ENCODE results near the gene LRP1-AS.

Gene LRP1-AS

DNA sequence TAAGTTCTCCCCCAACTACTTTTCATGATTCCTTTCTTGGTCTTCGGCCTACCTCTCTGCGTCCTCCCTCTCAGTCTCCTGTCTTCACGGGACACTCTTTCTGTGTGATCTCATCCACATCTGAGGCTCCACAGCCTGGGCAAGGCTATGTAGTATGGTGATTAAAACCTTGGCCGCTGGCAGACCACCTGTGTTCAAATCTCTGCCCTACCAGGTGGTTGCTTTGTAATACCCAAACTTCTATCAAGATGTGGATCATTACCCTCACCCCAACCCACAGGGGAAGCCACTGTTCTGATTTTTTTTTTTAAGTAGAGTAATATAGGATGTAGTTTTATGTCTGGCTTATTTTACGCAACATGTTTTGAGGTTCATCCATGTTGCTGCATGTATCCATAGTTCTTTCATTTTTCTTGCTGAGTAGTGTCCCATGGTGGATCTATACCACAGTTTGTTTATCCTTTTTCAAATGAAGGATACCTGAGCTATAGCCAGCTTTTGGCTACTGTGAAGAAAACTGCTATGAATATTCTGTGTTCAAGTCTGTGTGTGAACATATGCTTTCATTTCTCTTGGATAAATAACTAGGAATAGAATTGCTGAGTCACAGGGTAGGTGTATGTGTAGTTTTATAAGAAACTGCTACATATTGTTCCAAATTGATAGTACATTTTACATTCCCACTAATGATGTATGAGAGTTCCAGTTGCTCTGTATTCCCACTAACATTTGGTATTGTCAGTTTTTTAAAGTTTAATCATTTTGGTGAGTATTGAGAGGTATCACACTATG, 27.9 kb downstream of the LRP1-AS start:
- no peak for DNase-seq (ENCODE audit: low read depth)

DNA sequence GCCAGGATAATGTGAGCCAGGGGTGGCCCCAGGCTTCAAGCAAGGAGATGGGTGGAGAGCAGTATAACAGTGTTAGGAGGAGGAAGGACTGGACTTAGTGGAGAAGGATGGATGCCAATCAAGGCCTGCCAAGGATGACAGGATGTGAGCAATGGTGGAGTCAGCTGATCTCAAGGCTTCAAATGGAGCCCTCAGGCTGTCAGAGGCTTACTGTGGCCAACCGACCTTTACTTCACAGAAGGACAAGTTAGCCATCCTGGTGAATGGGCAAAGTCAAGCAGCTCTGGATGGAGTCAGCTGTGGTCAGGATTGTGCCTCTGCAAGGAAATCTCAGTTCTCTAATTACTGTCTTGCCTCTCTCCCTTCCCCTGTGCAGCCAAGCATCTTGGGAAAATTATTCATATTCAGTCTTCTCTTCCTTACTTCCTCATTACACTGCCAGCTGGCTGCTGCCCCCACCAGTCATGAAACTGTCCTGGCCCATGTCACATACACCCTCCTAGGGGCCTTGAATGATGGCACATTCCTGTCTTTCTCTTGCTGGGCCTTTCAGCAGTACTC, 28.6 kb downstream of the LRP1-AS start:
- peak; percentile 51 for DNase-seq (ENCODE audit: low read depth)

DNA sequence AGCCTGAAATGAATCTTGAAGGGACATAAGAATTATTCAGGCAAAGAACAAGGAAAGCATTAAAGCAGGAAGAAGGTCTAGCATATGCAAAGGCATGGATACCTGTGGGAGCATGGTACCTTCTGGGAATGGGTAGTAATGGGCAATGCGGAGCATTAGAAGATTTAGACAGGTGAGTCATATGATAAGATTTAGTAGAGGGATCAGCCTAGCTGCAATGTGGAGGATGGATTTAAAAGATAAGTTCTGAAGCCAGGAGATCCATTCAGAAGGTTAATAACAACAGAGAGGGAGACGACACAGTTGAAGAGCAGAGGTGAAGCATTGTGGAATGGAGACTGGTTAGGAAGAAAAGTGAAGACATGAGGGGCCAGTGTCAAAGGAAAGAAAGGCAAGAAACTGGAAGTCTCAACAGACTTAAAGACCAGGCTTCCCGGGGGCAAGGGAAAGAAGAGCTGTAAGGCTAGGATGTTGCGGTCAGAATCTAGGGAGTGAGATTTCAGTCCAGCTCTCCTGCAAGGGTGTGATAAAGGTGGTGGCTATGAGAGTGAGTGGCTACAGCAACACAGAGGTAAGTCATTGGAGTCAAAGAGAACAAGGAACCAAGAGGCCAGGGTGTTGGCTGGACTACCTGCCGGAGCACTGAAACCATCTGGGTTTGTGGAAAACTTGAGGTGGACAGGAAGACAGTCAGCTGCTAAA, 30.7 kb downstream of the LRP1-AS start:
- no peak for DNase-seq (ENCODE audit: low read depth)

DNA sequence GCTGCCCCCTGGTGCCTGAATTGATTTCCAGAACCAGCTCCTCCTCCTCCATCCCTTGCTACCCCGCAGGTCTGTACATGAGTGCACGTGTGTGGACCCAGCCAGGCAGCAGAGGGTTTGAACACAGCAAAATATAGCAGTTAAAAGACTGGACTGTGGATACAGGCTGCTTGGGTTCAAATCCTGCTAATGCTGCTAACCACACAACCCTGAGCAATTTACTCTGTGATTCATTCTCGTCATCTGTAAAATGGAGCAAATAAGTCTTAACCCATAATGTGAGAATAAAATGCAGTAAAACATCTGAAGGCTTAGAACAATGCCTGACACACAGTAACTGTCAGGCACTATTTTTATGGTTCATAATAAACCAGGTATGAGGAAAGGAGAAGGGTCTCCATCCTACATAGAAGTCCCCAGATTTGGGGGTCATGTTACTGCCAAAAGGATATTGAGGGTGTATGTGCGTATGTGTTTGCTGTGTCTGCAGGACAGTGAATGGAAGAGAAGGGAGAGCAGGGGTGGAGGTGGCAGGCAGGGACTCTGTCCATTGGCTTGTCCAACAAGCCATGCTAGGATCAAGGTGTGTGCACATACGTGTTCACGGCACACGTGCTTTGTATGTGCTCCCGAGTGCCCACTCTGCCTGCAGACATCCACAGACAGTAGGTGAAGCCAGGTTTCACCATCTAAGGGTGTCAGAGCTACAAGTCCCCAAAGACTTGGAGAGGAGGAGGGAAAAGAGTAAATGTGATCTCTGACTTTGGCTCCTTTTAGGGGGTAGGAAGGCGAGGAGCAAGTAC, 34.7 kb downstream of the LRP1-AS start:
- DNase-seq (ENCODE audit: low read depth) = no peak

DNA sequence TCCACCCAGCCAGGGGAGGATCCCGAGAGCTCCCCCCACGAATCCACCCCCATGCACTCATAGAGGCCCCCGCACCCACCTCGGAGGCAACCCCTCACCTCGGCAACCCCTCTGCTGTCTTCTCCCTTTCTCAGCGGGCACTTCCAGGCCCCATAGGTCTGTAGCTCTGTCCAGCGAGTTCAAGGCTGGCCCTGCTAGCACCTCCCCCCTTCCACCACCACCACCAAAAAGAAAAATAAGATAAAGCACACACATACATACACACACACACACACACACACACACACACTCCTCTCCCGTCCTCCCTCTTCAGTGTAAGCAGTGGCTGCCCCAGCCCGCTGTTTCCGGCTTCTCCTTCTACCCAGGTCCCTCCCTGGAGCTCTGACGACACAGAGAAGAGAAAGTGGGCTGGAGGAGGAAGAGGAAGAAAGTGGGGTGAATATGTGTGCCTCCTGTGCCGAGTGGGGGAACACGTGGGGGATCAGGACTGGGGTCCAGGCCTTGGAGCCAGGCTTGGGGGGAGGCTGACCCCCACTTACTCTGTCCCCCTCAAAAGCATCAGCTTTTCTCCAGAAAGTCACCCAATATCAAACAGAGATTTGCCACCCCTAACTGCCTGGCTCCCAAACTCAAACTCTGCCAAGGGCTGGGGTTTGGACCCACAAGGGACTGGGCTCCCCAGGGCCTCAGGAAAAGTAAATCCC, 36.2 kb downstream of the LRP1-AS start, which contains the start of gene STAT6:
Gene STAT6, minus strand, starts transcription at position 332 of the 704 bp plus-strand sequence. CDS start 3,084 bp downstream, outside the sequence.
- DNase-seq (ENCODE audit: low read depth) = peak; percentile 92

DNA sequence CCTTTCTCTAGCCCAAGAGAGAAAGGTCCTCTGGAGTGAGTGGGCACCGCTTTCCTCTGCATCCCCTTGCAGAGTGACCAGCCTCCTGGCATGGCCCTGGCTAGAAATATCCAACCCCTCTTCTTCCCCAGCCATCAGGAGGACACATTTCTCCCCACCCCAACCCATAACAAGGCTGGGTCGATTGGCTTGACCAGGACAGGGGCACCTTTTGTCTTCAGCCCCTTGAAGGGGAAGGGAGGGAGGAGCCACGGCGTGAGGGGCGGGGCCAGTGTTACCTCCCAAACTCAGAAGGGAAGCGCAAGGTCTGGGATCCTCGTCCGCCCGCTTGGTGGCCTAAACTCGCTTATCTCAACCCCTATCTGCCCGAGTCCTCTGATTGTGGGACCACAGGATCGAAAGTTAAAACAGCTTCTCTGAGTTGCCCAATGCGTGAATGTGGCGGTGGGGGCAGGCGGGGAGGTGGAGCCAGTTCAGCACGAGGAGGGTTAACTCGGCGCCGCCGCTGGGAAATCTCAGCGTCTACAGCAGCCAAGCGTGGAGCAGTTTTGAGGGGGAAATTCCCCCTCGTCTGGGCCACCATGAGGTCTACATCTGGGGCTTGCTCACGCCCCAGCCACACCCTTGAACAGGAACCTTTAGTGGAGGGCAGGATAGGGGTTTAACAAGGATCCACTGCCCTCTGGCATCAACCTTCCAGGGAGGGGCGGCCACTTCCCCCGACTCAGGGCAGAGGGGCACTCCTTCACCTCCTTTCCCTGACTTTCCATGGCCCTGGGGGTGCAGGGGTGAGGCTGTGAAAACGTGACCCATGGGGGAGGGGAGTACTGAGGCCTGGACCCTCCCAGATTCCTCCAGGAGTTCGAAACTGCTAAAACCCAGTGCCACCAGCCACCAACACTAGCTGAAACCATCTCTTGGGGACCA, 37.1 kb downstream of the LRP1-AS start:
- peak; percentile 62 for DNase-seq (ENCODE audit: low read depth)

DNA sequence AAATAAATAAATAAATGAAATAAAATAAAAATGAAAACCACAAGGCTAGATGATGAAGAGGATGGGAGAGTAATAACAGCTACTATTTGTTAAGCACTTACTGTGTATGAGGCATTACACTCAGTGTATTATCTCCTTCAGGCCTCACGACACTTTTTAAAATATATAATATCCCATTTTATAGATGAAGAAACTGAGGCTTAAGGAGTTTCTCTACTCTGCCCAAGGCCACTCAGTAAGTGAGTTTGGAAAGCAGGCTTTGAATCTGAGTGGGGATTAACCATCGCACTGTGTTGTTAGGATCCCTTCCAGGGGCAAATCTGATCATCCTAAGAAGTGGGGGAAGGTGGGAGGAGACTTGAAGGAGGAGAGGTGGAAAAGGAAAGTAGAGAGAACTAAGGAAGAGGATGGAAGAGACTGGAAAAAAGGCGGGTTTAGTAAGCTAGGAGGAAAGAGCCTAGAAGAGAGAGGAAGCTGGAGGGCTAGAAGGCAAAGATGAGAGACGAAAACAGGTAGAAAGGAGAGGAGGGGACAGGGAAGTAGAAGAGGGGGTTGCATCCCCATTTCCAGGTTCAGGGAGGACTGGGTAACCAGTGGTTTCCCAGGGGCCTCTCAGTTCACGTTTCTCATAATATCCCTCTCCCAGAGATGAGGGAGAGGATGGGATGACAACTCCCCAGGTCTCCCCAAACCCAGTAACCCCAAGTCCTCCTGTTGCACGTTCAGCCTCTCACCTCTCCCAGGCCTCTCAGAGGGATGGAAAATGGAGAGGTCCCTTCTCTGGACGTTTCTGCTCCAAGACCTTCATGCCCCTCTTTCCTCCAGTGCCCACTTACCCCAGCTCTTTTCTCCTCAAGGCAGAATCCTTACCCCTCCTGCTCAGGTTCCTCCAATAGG, 38.0 kb downstream of the LRP1-AS start:
- no peak for DNase-seq (ENCODE audit: low read depth)

DNA sequence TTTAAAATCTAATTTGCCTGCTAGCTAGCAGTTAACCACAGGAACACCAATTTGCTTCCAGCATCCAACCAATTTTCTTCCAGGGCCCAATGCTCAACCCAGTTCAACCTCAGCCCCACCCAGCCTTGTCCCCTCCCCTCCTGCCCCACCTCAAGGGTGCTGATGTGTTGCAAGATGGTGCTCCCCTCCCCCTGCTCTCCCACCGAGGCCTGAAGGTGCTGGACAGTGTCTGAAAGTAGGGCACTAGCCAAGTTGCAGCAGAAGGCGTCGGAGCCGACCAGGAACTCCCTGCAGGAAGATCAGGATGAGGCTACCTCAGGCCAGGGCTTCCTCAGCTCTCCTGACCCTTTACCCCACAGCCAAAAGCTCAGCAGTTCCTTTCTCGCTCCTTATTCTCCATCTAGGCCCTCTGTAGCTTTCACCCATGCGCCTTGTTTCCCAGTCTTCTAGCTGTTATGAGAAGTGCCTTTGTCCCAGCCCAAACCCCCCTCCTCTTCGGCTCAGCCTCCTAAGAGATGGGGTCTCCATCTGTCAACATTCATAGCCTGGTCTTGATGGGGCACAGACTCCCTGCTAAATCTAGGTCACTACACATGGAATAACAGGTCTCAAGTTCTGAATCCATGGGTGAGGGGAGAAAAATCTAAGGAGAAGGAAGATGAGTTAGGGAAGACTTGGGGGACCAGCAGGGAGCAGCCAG, 39.8 kb downstream of the LRP1-AS start:
- no peak for DNase-seq (ENCODE audit: low read depth)

DNA sequence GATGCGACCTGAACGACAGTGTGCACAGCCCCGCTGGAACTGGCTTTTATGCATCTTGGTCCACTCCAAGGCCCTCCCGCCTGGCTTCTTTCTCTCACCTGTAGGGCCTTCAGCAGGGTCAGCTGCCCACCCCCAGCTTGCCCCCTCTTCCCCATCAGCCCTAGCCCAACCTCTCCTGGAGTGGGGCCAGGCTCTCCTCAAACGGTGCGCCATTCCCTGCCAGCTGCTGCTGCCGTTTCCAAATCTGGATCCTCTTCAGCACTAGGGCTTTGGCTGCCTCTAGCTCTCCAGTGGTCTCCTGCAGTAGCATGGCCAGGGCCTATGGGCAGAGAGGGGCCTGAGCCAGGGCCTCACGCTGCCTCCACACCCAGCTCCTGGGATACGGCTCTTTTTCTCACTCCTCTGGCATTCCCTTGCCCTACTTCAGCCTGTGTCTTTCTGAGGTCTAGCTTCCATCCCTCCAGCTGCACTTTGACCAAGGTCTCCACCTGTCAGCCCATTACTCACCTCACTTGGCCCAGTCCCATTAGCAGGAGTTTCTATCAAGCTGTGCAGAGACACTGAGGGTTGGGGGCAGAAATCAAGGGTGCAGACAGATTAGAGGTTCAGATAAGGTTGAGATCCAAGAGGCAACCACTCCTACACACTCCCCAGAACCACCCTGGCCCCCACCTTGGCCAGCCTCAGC, 41.3 kb downstream of the LRP1-AS start:
- DNase-seq (ENCODE audit: low read depth) = no peak

DNA sequence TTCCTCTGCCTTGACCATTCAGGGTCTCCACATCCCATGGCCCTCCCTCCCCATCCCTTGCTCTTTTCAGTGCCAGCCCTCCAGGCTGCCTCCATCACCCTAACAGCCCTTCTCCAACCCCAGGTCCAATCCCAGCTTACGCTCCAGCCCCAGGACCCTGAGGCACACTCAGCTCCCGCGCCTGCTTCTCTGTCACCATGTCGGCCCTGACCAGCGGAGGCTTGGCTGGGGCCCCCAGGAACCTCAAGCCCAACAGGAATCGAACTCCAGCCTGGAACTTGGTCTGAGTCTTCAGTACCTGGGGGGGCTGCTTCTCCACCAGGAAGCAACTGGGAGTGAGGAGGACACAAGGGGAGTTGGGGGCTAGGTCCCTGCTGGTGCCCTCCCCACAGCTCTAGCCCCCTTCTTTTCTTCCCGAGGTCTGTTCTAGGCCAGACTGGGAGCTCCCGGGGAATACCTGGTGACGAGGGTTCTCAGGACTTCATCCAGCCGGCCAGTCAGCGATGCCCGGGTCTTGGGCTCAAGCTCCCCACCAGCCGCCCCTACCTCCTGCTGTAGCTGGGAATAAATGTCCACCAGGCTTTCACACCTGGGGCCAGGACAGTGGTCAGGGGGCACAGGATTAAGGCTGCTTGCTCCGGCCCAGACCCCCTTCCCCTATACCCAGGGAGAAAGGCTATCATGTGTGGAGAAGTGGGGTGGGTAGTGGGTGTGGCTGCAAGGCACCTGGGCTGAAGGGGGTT, 42.2 kb downstream of the LRP1-AS start:
- DNase-seq (ENCODE audit: low read depth) = no peak

DNA sequence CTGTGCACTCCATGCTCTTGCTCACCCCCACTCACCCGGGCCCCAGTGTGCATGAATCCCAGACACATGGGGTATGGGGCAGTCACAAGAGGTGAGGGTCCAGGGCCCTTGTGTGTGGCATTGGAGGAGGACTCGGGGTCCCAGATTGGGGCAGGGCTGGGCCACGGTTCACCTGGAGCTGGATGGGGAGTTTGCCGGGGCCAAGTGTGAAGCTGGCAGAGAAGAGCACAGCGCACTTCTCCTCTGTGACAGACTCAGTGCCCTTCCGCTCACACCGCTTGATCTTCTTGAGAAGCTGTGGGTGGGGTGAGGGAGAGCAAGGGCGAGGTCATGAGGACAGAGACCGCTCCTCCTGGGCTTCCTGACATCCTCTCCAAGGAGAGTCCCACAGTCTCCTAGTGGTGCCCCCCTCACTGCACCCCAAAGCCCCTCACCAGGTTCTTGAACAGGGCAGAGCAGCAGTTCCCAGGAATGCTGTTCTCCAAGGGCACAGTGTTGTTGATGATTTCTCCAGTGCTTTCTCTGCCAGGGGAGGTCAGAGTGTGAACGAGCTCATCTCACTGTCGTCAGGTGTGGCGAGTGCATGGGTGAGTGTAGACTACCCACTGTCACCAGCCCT, 43.0 kb downstream of the LRP1-AS start:
- DNase-seq (ENCODE audit: low read depth) = no peak

DNA sequence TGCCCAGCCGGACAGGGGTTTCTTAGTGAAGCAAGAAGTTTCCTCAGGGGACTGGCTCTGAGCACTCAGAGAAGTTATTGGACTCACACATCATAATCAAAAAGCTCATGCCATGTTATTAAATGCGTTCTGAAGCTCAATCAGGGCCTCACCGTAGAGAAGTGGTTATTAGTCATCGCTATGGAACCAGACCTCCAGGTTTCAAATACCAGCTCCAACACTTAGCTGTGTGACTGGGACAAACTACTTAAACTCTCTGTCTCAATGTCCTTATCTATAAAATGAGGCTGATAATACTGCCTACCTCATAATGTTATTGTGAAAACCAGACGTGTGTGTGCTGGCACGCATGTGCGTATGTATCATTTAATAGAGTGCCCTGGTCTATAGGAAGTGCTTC, 43.6 kb downstream of the LRP1-AS start:
- peak; percentile 49 for DNase-seq (ENCODE audit: low read depth)

DNA sequence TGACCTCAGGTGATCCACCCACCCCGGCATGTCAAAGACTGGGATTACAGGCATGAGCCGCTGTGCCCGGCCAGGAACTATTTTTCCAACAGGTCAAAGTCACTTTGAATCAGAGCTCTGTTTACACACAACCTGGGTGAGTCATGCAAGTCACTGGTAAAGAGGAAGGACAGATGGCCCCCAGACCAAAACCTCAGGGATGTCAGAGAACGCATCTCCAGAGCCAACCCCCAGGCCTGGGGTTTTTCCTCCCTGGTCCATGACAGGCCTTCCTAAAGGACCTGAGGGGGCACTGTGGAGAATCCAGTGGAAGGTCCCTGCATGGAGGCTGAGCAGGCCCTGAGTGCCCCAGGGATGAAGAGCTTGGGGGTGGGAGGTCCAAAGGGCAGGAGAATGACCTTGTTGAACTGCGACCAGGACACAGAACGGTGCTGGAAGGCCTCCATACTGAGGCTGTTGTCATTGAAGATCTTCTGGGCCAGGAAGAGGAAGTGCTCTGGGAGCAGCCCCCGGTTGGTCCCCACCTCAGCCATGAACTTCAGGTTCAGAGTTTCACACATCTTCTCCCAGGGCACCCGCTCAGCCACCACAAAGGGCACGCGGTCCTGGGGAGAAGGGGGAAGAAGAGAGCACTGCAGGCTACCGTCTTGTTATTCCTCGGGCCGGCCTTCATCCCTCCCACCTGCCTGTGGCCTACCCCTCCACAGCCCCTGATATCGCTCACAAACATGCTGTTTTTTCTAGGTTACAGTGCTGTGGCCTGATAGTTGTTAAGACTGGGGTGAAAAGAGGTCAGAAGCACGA, 45.3 kb downstream of the LRP1-AS start:
- DNase-seq (ENCODE audit: low read depth) = peak; percentile 28

DNA sequence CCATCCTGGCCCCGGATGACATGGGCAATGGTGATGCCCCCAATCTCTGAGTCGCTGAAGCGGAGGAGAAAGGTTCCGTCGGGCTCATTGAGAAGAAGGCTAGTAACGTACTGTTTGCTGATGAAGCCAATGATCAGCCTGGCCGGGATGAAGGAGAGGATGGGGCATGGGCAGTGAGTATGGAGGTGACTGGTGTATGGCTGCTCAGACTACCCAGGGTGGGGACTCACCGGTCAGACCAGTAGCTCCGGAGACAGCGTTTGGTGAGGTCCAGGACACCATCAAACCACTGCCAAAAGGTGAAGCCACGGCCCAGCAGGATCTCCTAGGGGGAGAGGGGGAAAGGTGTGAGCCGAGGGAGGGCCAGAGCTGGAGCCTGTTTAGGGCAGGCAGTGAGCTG, 47.7 kb downstream of the LRP1-AS start:
- no peak for DNase-seq (ENCODE audit: low read depth)

DNA sequence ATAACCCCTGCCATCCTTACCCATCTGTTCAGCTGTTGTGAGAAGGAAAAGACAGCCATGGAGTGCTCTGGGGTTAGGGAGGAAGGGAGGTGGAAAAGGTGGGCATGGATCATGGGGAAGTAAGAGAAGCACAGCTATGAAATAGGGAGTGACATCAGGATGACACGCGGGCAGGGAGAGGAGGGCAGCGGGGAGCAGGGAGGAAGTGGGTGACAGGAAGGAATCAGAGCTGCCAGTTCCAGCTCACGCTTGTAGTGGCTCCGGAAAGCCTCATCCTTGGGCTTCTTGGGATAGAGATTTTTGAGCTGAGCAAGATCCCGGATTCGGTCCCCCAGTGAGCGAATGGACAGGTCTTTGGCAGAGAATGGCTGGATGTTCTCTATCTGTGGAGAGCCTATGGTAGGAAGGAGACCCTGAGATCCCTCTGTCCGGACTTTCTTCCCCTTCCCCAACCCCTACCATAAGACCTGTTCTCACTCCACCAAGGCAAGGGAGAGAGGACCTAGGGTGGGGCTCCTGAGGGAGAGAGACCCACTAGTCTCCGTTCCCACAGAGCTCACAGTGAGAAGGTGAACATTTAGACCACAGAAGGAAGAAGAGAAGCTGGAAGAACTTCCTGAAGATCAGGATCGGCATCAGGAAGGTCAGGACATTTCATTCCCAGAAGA, 48.2 kb downstream of the LRP1-AS start:
- no peak for DNase-seq (ENCODE audit: low read depth)

DNA sequence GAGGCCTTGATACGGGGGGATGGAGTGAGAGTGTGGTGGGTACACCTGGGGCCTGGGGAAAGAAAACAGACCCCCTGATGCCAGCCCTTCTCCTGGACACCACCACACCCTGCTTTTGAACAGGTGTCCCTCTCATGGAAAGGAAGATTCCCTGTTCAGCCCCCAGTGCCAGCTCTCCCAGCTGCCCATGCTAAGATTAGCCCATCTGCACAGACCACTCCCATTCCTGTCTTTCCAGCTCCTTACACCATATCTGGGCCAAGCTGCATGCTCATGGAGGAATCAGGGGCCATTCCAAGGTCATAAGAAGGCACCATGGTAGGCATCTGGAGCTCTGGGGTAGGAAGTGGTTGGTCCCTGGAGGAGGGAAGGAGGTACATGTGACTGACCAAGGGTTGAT, 48.9 kb downstream of the LRP1-AS start:
- no peak for DNase-seq (ENCODE audit: low read depth)
